ENCODE measurements around the gene TOLLIP.

DNA sequence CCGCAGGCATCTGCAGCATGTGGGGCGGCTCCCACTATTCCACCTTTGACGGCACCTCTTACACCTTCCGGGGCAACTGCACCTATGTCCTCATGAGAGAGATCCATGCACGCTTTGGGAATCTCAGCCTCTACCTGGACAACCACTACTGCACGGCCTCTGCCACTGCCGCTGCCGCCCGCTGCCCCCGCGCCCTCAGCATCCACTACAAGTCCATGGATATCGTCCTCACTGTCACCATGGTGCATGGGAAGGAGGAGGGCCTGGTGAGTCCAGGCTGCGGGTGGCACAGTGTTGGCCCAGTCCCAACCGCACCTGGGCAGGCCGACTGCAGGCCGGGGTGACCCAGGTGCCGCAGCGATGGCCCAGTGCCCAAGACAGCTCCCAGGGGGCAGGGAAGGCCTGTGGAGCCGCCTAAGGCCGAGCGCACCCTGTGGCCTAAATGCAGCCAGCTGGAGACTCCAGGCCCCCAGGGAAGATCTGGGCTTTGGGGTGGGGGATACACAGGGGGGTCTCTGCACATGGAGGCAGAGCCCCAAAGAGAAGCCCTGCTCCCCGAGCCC is 55.3 kb downstream of the TOLLIP start:
- TF ChIP-seq, protein P1, sequence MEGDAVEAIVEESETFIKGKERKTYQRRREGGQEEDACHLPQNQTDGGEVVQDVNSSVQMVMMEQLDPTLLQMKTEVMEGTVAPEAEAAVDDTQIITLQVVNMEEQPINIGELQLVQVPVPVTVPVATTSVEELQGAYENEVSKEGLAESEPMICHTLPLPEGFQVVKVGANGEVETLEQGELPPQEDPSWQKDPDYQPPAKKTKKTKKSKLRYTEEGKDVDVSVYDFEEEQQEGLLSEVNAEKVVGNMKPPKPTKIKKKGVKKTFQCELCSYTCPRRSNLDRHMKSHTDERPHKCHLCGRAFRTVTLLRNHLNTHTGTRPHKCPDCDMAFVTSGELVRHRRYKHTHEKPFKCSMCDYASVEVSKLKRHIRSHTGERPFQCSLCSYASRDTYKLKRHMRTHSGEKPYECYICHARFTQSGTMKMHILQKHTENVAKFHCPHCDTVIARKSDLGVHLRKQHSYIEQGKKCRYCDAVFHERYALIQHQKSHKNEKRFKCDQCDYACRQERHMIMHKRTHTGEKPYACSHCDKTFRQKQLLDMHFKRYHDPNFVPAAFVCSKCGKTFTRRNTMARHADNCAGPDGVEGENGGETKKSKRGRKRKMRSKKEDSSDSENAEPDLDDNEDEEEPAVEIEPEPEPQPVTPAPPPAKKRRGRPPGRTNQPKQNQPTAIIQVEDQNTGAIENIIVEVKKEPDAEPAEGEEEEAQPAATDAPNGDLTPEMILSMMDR (IDR thresholded peaks at IDR 0.05; ENCODE audit: control extremely low read depth in 1 of 3, insufficient read depth in 1 of 3, low read depth in 1 of 3, low read length in 3 of 3) = no peak
- TF ChIP-seq POLR2AphosphoS5 (IDR thresholded peaks at IDR 0.05; ENCODE audit: low read depth, low read length) (no peak), POU5F1 (IDR thresholded peaks at IDR 0.05; ENCODE audit: low read depth, low read length) (no peak), POLR2A (IDR thresholded peaks at IDR 0.05; ENCODE audit: control extremely low read depth in 1 of 2, low read depth in 2 of 2, low read length in 2 of 2) (no peak), EZH2 (IDR thresholded peaks at IDR 0.05; ENCODE audit: low read depth, low read length, severe bottlenecking) (no peak), SUZ12 (IDR thresholded peaks at IDR 0.05; ENCODE audit: low read length) (no peak), SP2 (IDR thresholded peaks at IDR 0.05; ENCODE audit: low read length) (no peak), RNF2 (IDR thresholded peaks at IDR 0.05; ENCODE audit: borderline replicate concordance, low read depth, low read length, missing control alignments, poor library complexity, severe bottlenecking) (no peak), BCL11A (IDR thresholded peaks at IDR 0.05; ENCODE audit: low read depth in 2 of 2, low read length in 2 of 2) (no peak), SIN3A (conservative IDR thresholded peaks at IDR 0.05 in 1 of 2, IDR thresholded peaks at IDR 0.05 in 1 of 2; ENCODE audit: low read depth in 1 of 2, low read length in 2 of 2) (no peak), GABPA (IDR thresholded peaks at IDR 0.05; ENCODE audit: borderline replicate concordance, insufficient read depth, low read length) (no peak), JUND (IDR thresholded peaks at IDR 0.05; ENCODE audit: low read length) (no peak)
- TF ChIP-seq, protein P2, sequence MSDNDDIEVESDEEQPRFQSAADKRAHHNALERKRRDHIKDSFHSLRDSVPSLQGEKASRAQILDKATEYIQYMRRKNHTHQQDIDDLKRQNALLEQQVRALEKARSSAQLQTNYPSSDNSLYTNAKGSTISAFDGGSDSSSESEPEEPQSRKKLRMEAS (IDR thresholded peaks at IDR 0.05) = no peak
